Raji (cell line): ENCODE results near the gene NYAP1.

Experiments used
- POLR2A ChIP-seq: IDR thresholded peaks from 2 replicates; pipeline ENCODE4 v1.6.1; 2011; ENCODE audit warnings: low read depth, low read length, control low read depth; ENCODE audit not compliant: insufficient read depth

The NYAP1 gene

DNA sequence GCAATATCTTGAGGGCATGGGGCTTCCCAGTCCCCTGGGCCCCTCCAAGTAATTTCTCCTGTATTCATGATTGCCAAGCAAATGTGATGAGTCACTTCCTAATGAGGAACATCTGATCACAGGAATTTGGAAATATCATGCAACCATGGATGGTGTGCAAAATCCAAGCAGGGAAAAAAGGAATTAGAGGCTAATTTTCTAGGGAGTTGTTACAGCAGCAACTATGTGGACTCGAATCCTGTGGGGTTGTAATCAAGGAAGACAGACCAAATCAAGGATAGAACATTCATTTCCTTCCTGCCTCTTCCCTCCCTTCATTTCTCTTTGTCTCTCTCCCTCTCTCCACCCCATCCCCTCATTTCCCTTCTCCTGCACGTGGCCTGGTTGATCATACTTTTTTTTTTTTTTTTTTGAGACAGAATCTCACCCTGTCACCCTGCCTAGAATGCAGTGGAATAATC lies 31.4 kb downstream of the NYAP1 start:
- TF ChIP-seq POLR2A = no peak

DNA sequence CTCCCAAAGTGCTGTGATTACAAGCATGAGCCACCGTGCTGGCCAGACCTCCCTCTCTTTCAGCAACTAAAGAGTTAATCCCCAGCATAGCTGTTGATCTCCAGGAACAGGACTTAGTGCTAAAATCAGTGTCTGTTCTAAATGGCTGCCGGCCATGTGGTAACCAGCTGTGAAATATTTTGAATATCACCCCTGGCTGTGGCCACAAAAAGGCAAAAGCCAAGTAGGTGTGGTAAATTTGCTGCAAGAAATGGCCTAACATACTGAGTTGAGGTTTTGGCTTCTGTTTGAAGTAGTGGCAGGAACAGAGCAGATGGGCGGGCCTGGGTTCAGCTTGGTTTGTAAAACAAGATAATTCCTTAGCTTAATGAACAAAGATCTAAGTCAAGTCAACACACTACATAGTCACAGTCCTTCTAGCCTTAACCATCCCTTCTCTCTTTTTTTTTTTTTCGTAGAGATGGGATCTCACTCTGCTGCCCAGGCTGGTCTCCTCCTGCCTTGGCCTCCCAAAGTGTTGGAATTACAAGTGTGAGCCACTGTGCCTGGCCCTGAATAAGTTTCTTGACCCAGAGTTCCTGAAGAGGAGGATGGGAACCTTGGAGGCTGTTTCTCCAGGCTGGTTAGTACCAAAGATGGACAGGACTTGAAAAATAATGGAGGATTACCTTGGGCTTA lies 32.5 kb downstream of the NYAP1 start:
- no peak for TF ChIP-seq POLR2A

DNA sequence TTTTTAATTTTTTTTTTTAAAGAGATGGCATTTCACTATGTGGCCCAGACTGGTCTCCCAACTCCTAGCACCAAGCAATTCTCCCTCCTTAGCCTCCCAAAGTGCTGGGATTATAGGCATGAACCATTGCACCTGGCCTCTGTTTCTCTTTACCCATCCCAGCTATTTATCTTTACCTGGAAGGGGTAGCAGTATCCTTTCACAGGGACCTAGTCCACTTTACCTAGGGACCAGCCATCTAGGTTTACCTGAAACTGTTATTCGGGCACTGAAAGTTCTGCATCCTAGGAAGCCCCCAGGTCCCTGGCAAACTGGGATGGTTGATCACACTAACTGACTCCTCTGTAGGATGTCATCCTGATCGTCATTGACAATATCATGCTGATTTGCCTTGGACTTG lies 33.6 kb downstream of the NYAP1 start:
- TF ChIP-seq POLR2A = no peak

DNA sequence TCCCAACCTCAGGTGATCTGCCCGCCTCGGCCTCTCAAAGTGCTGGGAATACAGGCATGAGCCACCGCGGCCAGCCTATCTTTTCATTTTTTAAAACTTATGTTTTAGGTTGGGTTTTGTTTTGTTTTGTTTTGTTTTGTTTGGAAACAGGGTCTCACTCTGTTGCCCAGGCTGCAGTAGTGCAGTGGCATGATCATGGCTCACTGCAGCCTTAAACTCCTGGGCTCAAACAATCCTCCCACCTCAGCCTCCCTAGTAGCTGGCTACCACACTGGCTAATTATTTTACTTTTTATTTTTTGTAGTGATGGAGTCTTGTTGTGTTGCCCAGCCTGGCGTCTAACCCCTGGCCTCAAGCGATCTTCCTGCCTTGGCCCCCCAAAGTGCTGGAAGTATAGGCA lies 35.9 kb downstream of the NYAP1 start:
- TF ChIP-seq POLR2A = no peak

DNA sequence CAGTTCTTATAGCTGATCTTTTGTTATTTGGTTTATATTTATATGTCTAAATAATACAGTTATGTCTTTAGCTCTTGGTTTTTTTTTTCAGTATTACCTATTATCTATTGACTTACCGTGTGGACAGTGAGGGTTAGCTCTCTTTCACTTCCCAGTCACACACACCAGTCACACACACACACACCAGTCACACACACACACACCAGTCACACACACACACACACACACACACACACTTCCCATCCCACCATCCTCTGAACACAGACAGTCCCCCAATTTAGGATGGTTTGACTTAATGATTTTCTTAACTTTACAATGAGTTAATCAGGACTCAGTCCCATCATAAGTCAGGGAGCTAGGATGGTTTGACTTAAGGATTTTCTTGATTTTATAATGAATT lies 36.4 kb downstream of the NYAP1 start:
- TF ChIP-seq POLR2A = no peak

DNA sequence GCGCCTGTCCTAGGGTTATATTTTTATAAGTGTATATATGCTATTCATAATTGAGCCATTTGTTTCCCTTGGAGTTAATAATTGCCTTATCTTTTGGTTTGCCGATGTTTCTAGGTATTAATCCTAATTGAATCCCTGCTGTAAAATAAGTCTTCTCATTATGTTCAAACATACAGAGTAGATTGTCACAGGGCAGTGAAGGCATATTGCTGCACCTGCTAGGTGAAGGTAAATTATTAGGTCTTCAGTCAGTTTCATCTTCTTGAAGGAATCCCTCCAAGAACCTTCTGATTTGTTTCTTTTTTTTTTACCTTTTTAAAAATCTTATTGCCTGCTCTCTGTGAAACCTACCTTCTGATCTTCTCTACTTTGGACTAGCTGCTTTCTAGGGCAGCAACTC lies 37.3 kb downstream of the NYAP1 start:
- TF ChIP-seq POLR2A = no peak

DNA sequence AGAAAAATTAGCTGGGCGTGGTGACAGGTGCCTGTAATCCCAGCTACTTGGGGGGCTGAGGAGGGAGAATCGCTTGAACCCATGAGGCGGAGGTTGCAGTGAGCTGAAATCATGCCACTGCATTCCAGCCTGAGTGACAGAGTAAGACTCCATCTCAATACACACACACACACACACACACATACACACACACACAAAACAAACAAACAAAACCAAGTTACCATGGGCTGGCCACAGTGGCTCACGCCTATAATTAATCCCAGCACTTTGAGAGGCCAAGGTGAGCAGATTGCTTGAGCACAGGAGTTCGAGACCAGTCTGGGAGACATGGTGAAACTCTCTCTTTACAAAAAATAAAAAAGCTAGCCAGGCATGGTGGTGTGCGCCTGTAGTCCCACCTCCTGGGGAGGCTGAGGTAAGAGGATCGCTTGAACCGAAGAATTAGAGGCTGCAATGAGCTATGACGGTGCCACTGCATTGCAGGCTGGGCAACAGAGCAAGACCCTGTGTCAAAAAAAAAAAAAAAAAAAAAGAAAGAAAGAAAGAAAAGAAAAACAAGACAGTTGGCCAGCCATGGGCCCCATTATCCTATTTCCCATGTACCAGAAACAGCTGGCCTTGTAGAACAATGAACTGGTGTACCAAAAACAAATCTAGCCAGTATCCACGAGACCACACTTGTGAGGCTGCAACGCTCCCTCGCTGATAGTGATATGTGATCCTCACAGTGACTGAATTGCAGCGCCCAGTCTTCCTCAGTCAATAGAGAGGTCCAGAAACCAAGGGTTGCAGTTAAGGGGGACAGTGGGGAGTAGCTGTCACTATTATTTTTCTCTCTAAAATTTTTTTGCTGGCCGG lies 48.7 kb downstream of the NYAP1 start:
- TF ChIP-seq POLR2A = no peak

DNA sequence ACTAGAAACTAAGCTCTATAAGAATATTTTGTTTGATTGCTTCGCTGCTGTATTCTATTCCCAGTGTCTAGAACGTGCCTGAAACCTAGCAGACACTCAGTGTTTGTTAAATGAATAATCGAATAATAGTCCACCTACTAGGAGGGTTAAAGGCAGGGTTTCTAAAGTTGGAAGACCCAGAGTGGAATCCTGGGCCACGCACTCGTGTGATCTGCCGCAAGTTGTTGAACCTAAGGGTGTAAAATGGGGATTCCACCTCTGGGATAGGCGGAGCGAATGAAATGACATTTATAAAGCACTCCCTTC lies 54.6 kb downstream of the NYAP1 start:
- no peak for TF ChIP-seq POLR2A

DNA sequence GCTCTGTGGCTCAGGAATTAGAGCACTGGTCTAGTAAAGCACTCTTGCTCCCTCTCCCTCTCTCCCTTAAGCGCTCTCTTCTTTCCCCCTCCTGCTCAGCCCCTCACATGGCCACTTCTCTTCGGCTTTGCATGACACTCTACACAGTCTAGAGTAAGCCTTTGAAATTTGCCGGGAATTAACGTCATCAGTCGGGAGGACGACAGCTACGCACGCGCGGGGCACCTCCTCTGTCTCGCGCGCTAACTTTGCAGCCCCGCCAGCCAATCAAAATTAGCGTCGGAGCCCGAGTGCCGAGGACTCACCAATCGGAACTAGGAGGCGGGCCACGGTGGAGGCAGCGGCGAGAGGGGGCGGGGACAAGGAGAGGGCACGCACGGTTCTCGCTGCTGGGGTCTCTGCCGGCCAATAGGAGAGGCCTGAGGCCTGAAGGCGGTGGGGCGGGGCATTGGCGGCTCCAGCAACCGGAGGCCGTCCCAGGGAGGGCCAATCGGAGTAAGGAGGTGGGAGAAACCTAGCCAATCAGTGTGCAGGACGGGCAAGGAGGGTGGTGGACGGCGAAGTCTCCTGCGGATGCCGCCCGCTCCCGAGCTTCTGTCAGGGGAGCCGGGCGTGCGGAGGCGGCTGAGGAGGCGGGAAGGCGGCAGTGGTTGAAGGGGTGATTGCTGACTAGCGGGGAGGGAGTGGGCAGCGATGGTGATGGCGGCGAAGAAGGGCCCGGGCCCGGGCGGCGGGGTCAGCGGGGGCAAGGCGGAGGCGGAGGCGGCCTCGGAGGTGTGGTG lies 55.1 kb downstream of the NYAP1 start, which contains the start of gene AGFG2:
Gene AGFG2 (plus strand): TSS at position 550 of the 782 bp plus-strand sequence. CDS start 144 bp downstream, at position 694.
- peak; percentile 63 for TF ChIP-seq POLR2A

DNA sequence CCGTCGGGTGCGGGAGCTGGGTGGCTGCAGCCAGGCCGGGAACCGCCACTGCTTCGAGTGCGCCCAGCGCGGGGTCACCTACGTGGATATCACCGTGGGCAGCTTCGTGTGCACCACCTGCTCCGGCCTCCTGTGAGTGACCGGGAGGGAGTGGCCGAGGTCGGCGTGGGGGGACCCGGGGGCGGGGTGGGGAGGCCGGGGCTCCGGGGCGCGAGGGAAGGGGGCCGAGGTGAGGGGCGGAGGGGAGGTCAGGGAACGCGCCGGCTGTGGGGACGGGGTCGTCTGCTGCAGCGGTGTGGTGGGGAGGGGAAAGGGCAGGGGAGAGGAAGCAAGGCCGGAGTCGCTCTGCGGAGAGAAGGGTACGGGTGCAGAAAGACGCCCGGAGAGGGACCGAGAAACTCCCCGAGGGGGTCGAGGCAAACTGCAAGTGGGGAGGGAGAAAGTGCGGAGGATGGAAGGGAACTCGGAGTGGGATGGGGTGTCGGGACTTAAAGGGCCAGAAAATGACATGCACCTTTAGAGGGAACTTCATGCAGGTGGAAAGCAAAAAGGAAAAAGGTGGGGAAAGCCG lies 55.8 kb downstream of the NYAP1 start:
- TF ChIP-seq POLR2A = no peak

DNA sequence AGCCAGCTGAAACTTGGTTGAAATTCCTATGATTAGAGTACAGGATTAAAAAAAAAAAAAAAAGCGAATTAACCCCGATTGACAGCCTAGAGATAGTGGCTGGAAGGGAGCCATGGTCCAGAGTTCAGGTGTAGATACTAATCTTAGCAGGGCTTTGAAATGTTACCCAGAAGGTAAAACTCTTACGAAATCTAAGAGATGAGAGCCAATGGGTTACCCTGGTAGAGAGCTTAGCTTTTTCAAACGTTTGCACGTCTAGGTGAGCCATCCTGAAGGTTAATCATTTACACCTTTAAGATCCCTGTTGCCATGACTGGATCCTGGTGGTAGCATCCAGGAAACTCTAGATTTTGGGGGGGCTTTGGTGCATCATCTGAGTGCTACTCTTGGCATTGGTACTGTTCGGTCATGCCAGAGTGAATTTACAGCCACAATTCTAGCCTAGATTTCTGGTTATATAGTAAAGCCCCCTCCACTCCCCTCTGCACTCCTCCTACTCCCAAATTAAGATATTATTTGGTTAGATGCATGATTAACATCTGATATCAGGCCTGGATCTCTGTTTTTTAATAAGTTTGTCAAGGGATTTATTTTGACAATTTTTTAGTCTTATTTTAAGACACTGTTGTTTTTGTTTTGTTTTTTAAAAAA lies 56.5 kb downstream of the NYAP1 start:
- TF ChIP-seq POLR2A = no peak

DNA sequence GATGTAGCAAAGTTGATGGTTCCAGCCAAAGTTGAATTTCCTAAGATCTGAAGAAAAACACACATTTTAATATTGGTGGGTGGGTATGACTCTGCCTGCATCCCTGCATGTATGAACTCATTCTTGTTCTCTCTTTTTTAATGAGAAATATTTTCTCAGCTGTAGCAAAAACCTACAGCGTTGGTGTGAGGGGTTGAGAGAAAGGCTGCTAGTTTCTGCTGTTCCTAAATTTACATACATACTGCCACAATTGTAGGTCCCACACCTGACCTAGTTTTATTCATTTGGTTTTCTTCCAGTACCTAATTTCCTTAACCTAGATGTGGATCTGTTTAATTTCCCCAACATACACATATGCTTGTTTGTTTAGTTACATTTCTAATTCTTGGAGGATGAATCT lies 59.9 kb downstream of the NYAP1 start:
- TF ChIP-seq POLR2A = no peak

DNA sequence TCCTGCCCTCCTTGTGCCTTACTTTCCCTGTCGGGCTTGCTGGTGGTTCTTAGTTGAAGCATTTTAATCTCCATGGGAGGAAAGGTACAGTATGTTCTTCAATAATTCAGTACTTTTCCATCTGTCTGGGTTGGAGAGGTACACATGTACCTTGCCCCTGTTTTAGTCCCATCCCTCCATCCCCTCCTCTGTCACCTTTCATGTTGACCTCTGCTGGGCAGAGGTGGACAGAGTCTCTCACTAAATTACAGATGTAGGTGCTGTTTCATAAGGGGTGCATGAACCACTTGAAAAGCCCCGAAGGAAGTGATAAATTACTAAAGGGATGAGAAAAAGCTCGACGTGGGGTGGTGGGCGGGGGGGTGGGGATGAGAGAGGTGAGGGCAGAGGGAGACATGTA lies 60.7 kb downstream of the NYAP1 start:
- TF ChIP-seq POLR2A = no peak
